Measurements from ENCODE around the gene BHLHE23. TPM values are rescaled to one million over a fixed set of nuclear protein-coding genes. Genes with fewer than 3 reads are reported as not detected.

Gene BHLHE23
- total RNA-seq, 2 donors from 2014 or later, result not detected

GRCh38 chr20:63025534-63026331 is 19.0 kb upstream of the BHLHE23 start:
- peaks cover 25% of the 10 kb centered on the region for H3K27me3 ChIP-seq
- no peak overlapping the region for H3K4me3 ChIP-seq
- H3K9me3 ChIP-seq, result no peaks in the 10 kb centered on the region
- no peak overlapping the region for H3K9ac ChIP-seq (ENCODE audit: low read depth in 2 of 2, low read length in 2 of 2)
- no peaks in the 10 kb centered on the region for H3K36me3 ChIP-seq
- no peak overlapping the region for H3K27ac ChIP-seq
- no peaks in the 10 kb centered on the region for H3K4me1 ChIP-seq
- TF ChIP-seq, protein P1, sequence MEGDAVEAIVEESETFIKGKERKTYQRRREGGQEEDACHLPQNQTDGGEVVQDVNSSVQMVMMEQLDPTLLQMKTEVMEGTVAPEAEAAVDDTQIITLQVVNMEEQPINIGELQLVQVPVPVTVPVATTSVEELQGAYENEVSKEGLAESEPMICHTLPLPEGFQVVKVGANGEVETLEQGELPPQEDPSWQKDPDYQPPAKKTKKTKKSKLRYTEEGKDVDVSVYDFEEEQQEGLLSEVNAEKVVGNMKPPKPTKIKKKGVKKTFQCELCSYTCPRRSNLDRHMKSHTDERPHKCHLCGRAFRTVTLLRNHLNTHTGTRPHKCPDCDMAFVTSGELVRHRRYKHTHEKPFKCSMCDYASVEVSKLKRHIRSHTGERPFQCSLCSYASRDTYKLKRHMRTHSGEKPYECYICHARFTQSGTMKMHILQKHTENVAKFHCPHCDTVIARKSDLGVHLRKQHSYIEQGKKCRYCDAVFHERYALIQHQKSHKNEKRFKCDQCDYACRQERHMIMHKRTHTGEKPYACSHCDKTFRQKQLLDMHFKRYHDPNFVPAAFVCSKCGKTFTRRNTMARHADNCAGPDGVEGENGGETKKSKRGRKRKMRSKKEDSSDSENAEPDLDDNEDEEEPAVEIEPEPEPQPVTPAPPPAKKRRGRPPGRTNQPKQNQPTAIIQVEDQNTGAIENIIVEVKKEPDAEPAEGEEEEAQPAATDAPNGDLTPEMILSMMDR (IDR thresholded peaks at IDR 0.05), result no peak
- intact Hi-C loops (cut with DNase I), result loop anchor here (10.0 kb wide), 1 partner anchor 1139 kb away; the partner anchor contains the start of gene MYT1
- DNase-seq, result no peak

GRCh38 chr20:63024573-63025392 is 18.0 kb upstream of the BHLHE23 start:
- peaks cover 25% of the 10 kb centered on the region for H3K27me3 ChIP-seq
- H3K9me3 ChIP-seq, result no peaks in the 10 kb centered on the region
- no peak for DNase-seq
- no peak overlapping the region for H3K4me3 ChIP-seq
- no peak overlapping the region for H3K9ac ChIP-seq (ENCODE audit: low read depth in 2 of 2, low read length in 2 of 2)
- TF ChIP-seq, protein P1 (IDR thresholded peaks at IDR 0.05), result no peak
- H3K36me3 ChIP-seq, result no peaks in the 10 kb centered on the region
- no peaks in the 10 kb centered on the region for H3K4me1 ChIP-seq
- no peak overlapping the region for H3K27ac ChIP-seq
- intact Hi-C loops (cut with DNase I), result loop anchor here (10.0 kb wide), 1 partner anchor 1140 kb away; the partner anchor contains the start of gene MYT1

GRCh38 chr20:63023936-63024571 is 17.3 kb upstream of the BHLHE23 start:
- Histone ChIP-seq H3K4me3 (no peak overlapping the region), H3K4me1 (no peaks in the 10 kb centered on the region), H3K27me3 (peaks cover 25% of the 10 kb centered on the region), H3K27ac (no peak overlapping the region), H3K9ac (ENCODE audit: low read depth in 2 of 2, low read length in 2 of 2) (no peak overlapping the region), H3K36me3 (no peaks in the 10 kb centered on the region), H3K9me3 (no peaks in the 10 kb centered on the region)
- DNase-seq, result no peak
- intact Hi-C loops (cut with DNase I), result loop anchor here (10.0 kb wide), 1 partner anchor 1141 kb away; the partner anchor contains the start of gene MYT1
- TF ChIP-seq, protein P1 (IDR thresholded peaks at IDR 0.05), result no peak

DNA sequence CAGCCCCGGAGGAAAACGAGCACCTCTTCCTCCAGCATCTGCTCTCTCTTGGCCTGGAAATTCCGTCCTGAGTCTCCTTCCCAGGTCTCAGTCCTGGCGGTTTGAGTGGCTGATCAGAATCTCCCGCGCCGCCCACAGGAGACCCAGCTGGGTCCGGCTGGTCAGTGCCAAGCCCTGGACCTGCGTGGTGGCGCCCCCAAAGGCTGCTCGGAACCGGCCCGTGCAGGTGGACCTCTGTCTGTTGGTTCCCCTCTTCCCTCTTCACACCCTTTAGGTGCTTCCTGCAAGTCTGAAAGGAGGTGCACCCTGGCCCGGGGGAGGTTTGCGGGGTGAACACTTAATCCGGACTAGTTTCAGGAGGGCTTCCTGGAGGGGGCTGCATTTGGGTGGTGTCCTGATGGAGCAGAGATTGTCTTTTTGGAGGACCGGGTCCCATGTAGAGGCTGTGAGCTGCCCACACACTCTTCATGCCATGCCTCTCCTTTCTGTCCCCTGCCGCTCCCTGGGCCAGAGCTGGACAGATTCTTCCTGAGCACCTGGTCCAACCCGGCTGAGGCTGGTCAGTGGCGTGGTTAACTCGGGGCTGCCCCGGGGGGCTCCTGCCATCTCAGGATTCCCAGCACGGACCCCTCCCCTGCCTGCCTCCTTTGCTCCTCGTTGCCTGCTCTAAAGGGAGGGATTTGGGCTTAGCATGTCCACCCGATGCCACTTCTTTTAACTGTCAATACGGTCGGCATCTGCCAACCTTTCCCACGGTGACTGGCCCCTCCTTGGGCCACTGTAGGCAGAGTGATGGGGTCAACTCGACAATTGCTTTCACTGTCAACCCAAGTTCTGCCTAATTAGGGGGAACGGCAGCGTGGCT is 16.5 kb upstream of the BHLHE23 start:
- peaks cover 22% of the 10 kb centered on the region for H3K27me3 ChIP-seq
- no peak for DNase-seq
- intact Hi-C loops (cut with DNase I), result loop anchor here (10.0 kb wide), 1 partner anchor 1141 kb away; the partner anchor contains the start of gene MYT1
- no peak overlapping the region for H3K27ac ChIP-seq
- no peak overlapping the region for H3K4me3 ChIP-seq
- H3K9ac ChIP-seq (ENCODE audit: low read depth in 2 of 2, low read length in 2 of 2), result no peak overlapping the region
- H3K36me3 ChIP-seq, result no peaks in the 10 kb centered on the region
- no peaks in the 10 kb centered on the region for H3K4me1 ChIP-seq
- TF ChIP-seq, protein P1 (IDR thresholded peaks at IDR 0.05), result no peak
- no peaks in the 10 kb centered on the region for H3K9me3 ChIP-seq
